Endothelial cell (in vitro differentiated cells): ENCODE data around the gene SLC35F4. TPM values are rescaled to one million over a fixed set of nuclear protein-coding genes. Genes with fewer than 3 reads are reported as not detected.

Source experiments
- DNase-seq: peaks from one replicate; pipeline ENCODE4 v3.0.0; 2021; ENCODE audit warnings: low spot score
- H3K27ac Mint-ChIP-seq: one replicate; pipeline ENCODE4 v1.8.0; 2021; ENCODE audit warnings: mixed read lengths, inconsistent platforms; ENCODE audit not compliant: unreplicated experiment
- H3K27me3 Mint-ChIP-seq: one replicate; pipeline ENCODE4 v1.8.0; 2021; ENCODE audit warnings: mild to moderate bottlenecking, moderate library complexity, mixed read lengths, inconsistent platforms; ENCODE audit not compliant: unreplicated experiment
- H3K36me3 Mint-ChIP-seq: one replicate; pipeline ENCODE4 v1.8.0; 2021; ENCODE audit warnings: mild to moderate bottlenecking, low read depth, mixed read lengths, inconsistent platforms; ENCODE audit not compliant: unreplicated experiment
- H3K4me1 Mint-ChIP-seq: one replicate; pipeline ENCODE4 v1.8.0; 2021; ENCODE audit warnings: mild to moderate bottlenecking, mixed read lengths, inconsistent platforms; ENCODE audit not compliant: unreplicated experiment
- H3K4me3 Mint-ChIP-seq: one replicate; pipeline ENCODE4 v1.8.0; 2021; ENCODE audit warnings: mild to moderate bottlenecking, mixed read lengths, inconsistent platforms; ENCODE audit not compliant: unreplicated experiment
- H3K9me3 Mint-ChIP-seq: one replicate; pipeline ENCODE4 v1.8.0; 2021; ENCODE audit warnings: mixed read lengths, inconsistent platforms; ENCODE audit not compliant: unreplicated experiment
- total RNA-seq: library from RNA; stranded (reverse); fragmentation: NEBNext Ultra II Directional; extraction: Animal tissue kit (Norgen Biotek cat#: 25700); gene quantifications from one replicate; pipeline ENCODE4 v1.2.1, GENCODE V29; 2021; ENCODE audit not compliant: unreplicated experiment
- TF ChIP-seq, protein P1 (sequence below): fragments of 200-600 bp; sonication (generic); IDR thresholded peaks from one replicate; pipeline ENCODE4 v1.5.0; 2021; ENCODE audit warnings: antibody characterized with exemption; ENCODE audit not compliant: unreplicated experiment

The SLC35F4 gene
- total RNA-seq, 1 donor from 2014 or later: not detected

GRCh38 chr14:57640036-57640435, 225.9 kb downstream of the SLC35F4 start:
- no peaks in the 10 kb centered on the region for H3K4me1 Mint-ChIP-seq
- no peak overlapping the region for H3K27ac Mint-ChIP-seq
- H3K9me3 Mint-ChIP-seq: no peaks in the 10 kb centered on the region
- no peak for DNase-seq
- TF ChIP-seq, protein P1, sequence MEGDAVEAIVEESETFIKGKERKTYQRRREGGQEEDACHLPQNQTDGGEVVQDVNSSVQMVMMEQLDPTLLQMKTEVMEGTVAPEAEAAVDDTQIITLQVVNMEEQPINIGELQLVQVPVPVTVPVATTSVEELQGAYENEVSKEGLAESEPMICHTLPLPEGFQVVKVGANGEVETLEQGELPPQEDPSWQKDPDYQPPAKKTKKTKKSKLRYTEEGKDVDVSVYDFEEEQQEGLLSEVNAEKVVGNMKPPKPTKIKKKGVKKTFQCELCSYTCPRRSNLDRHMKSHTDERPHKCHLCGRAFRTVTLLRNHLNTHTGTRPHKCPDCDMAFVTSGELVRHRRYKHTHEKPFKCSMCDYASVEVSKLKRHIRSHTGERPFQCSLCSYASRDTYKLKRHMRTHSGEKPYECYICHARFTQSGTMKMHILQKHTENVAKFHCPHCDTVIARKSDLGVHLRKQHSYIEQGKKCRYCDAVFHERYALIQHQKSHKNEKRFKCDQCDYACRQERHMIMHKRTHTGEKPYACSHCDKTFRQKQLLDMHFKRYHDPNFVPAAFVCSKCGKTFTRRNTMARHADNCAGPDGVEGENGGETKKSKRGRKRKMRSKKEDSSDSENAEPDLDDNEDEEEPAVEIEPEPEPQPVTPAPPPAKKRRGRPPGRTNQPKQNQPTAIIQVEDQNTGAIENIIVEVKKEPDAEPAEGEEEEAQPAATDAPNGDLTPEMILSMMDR: no peak
- no peaks in the 10 kb centered on the region for H3K36me3 Mint-ChIP-seq
- no peak overlapping the region for H3K4me3 Mint-ChIP-seq
- no peaks in the 10 kb centered on the region for H3K27me3 Mint-ChIP-seq

GRCh38 chr14:57637901-57638300, 228.0 kb downstream of the SLC35F4 start:
- H3K27me3 Mint-ChIP-seq: no peaks in the 10 kb centered on the region
- no peaks in the 10 kb centered on the region for H3K4me1 Mint-ChIP-seq
- TF ChIP-seq, protein P1: no peak
- no peaks in the 10 kb centered on the region for H3K9me3 Mint-ChIP-seq
- DNase-seq: no peak
- H3K27ac Mint-ChIP-seq: no peak overlapping the region
- no peak overlapping the region for H3K4me3 Mint-ChIP-seq
- no peaks in the 10 kb centered on the region for H3K36me3 Mint-ChIP-seq

DNA sequence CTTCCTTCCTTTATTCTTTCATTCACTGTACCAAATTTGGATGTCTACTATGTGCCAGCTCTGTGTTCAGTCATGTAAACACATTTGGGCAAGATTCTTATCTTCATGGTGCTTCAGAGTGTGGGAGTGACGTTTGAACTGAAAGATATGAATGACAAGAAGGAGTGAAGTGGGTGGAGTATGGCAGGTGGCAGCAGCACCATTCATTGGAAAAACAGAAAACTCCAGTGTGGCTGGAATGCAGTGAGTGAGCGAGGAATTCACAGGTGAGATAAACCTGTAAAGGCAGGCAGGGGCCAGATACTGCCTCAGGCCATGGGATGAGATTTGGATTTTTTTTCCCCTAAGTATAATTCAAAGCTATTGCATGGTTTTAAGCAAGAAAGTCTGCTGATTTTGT, 231.6 kb downstream of the SLC35F4 start:
- H3K9me3 Mint-ChIP-seq: no peaks in the 10 kb centered on the region
- no peak for DNase-seq
- H3K27me3 Mint-ChIP-seq: no peaks in the 10 kb centered on the region
- H3K27ac Mint-ChIP-seq: no peak overlapping the region
- no peaks in the 10 kb centered on the region for H3K36me3 Mint-ChIP-seq
- TF ChIP-seq, protein P1: no peak
- H3K4me1 Mint-ChIP-seq: no peaks in the 10 kb centered on the region
- H3K4me3 Mint-ChIP-seq: no peak overlapping the region

- Mint-ChIP-seq H3K27ac (no peak overlapping the region), H3K27me3 (no peaks in the 10 kb centered on the region), H3K36me3 (no peaks in the 10 kb centered on the region), H3K9me3 (no peaks in the 10 kb centered on the region), H3K4me1 (no peaks in the 10 kb centered on the region), H3K4me3 (no peak overlapping the region)
- DNase-seq: no peak
- TF ChIP-seq, protein P1: no peak
Measured at GRCh38 chr14:57632649-57633048, 233.2 kb downstream of the SLC35F4 start.

GRCh38 chr14:57617510-57617909, 248.4 kb downstream of the SLC35F4 start:
- TF ChIP-seq, protein P1: no peak
- no peaks in the 10 kb centered on the region for H3K9me3 Mint-ChIP-seq
- H3K36me3 Mint-ChIP-seq: no peaks in the 10 kb centered on the region
- H3K4me1 Mint-ChIP-seq: no peaks in the 10 kb centered on the region
- H3K27me3 Mint-ChIP-seq: no peaks in the 10 kb centered on the region
- DNase-seq: no peak
- H3K4me3 Mint-ChIP-seq: no peak overlapping the region
- no peak overlapping the region for H3K27ac Mint-ChIP-seq
